Measurements from ENCODE around the gene CA4.
"Not testable (repeated sequence)": the region's sequence is repeated elsewhere in the genome, so short reads cannot be mapped to it uniquely, and the experiment has no call there.

The CA4 gene

GRCh38 chr17:60149691-60150582, at the start of gene CA4:
CA4 (plus strand) TSS chr17:60149973; CDS start chr17:60150035, 62 bp downstream.
- in situ Hi-C loops (cut with HindIII; ENCODE audit: low sequenced_read_pairs): loop anchor here (10.0 kb wide), 1 partner anchor 75 kb away; no protein-coding TSS in a partner anchor

DNA sequence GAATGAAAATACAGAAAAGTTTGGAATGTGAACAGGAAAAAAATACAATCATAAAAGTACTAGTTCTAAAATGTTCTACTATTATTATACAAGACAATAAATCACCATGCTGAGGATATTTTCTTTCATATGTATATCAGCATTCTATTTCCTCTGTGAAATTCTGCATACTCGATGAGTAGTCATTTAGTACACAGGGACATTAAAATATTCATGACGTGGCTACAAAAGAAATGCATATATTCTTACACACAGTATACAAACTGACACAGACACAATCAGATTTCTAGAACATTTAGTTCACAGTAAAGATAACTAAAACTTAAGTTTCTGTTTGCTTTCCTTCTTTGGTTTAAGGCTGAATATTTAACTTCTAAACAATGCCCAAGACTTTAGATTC, 49.2 kb upstream of the CA4 start:
- in situ Hi-C loops (cut with HindIII; ENCODE audit: low sequenced_read_pairs): not testable (repeated sequence)

GRCh38 chr17:60102015-60102631, 47.6 kb upstream of the CA4 start:
- in situ Hi-C loops (cut with HindIII; ENCODE audit: low sequenced_read_pairs): not testable (repeated sequence)

DNA sequence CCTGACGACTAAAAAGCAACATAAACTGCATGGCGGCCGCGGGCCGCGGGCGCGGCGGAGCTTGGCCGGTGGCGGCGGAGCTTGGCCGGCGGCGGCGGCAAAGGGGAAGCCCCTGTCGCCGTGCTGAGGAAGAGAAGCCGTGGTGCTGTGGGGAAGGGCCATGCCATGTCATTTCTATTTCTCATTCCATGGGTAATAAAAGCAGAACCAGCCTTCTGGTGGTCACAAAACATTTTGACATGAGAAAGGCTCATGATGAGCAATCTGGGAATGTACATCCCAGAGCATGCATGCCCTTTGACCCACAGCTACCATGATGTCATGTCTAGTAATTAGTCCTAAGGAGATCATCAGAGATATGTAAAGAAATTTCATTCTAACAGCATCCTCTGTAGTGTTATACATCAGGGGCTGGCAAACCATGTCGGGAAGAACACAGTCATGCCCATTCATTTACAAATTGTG, 47.1 kb upstream of the CA4 start:
- in situ Hi-C loops (cut with HindIII; ENCODE audit: low sequenced_read_pairs): no loop called here

DNA sequence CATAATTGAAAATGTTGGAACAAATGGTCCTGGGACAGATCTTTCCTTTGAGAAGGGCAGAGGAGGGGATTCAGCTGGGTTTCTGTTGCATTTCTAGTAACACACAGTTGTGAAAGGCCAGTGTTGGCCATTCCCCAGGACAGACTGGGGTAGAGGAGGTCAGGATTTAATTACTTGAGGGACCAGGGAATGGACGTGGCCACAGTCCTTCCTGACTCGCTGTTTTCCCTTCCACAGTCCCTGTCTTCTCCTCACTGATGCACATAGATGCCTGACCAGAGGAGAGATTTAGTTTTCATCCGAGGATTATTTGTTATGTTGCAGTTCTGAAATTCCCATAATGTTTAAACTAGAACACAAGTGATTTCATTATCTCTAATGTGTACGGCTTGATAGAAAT, 45.8 kb upstream of the CA4 start:
- in situ Hi-C loops (cut with HindIII; ENCODE audit: low sequenced_read_pairs): no loop called here

- in situ Hi-C loops (cut with HindIII; ENCODE audit: low sequenced_read_pairs): no loop called here
Observed at GRCh38 chr17:60106340-60107059, 43.3 kb upstream of the CA4 start.

DNA sequence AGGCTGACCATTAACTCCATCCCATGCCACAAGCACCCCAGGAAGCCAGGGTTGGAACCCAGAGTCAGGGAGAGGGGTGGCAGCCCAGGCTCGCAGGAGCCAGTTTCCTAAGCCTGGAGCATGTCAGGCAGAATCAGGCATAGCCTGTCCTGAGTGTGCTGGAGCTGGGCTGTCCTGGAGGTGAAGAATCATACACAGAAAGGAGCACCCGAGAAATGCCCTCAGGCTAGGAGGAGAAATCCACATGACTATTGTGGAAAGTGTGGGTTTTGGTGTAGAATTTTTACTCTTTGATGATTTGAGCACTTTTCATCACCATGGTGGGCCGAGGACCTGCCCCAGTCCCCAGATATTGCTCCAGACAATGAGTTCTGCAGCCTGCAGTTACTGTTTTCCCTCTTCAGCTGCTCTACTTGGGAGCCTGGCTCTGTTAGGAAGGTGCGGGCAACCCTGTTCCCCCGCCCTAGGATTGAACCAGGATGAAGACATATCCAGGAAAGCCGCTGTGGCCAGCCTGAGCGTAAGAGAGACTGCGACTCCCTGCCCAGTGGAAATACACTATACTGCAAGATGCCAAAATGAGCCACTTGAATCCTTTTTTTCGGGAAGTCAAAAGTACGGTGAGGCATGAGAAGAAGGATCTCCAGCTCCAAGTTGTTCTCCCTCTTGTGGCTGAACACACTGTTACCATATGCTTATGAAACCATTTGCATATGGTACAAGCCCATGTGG, 42.1 kb upstream of the CA4 start:
- in situ Hi-C loops (cut with HindIII; ENCODE audit: low sequenced_read_pairs): no loop called here

- in situ Hi-C loops (cut with HindIII; ENCODE audit: low sequenced_read_pairs): not testable (repeated sequence)
Observed at GRCh38 chr17:60108309-60108708, 41.5 kb upstream of the CA4 start.

DNA sequence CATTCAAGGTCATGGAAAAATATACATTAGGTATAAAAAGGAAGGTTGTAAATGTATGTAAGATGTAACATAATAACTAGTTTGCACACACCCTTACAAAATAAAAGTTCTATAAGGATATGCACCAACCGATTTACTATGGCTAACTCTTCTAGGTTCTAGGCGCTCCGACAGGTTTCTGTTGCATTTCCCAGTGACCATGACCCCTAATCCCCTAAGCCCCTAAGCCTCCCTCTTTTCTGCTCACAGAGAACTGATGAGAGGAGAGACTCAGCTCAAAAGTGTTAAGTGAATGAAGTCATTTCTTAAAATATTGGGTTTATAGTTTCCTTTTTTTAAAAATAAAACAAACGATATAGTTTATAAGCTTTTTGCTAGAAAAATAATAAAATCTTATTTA, 41.1 kb upstream of the CA4 start:
- in situ Hi-C loops (cut with HindIII; ENCODE audit: low sequenced_read_pairs): no loop called here

DNA sequence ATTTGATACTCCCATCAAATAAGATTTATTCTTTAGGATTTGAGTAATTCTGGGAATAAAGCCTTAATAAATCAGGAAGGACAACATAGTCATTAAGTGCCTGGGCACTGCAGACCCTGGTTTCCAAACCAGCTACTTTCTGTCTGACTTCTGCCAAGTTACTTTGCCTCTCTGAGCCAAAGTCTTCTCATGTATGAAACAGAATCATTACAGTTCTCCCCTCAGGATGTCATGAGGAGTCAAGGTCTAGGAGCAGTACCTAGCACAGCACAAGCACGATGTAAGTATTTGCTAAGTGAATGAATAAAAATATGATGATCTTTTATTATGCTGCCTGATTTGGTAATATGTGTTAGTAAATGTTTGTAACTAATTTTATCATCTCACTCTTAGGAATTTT, 40.6 kb upstream of the CA4 start:
- in situ Hi-C loops (cut with HindIII; ENCODE audit: low sequenced_read_pairs): no loop called here

- in situ Hi-C loops (cut with HindIII; ENCODE audit: low sequenced_read_pairs): no loop called here
Observed at GRCh38 chr17:60110586-60110985, 39.2 kb upstream of the CA4 start.

GRCh38 chr17:60111661-60112060, 38.1 kb upstream of the CA4 start:
- in situ Hi-C loops (cut with HindIII; ENCODE audit: low sequenced_read_pairs): not testable (repeated sequence)

- in situ Hi-C loops (cut with HindIII; ENCODE audit: low sequenced_read_pairs): not testable (repeated sequence)
Observed at GRCh38 chr17:60115364-60115763, 34.4 kb upstream of the CA4 start.

DNA sequence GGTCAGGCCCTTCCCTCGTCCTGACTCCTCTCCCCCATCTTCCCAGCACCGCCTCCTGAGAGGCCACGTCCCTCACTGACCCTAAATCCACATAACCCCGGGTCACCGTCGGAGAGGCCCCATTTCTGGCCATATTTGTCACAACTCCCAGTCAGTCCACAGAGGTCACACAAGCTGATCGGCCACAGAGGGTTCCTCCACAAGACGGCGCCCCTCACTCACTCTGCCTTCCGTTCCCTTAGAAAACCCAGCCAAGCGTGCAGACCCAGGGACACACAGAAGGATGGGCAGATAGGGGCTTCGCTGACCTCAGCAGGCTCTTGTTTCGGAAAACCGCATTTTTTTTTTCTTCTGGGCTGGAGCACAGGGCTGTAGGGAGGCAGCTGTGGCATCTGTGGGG, 33.6 kb upstream of the CA4 start:
- in situ Hi-C loops (cut with HindIII; ENCODE audit: low sequenced_read_pairs): not testable (repeated sequence)

DNA sequence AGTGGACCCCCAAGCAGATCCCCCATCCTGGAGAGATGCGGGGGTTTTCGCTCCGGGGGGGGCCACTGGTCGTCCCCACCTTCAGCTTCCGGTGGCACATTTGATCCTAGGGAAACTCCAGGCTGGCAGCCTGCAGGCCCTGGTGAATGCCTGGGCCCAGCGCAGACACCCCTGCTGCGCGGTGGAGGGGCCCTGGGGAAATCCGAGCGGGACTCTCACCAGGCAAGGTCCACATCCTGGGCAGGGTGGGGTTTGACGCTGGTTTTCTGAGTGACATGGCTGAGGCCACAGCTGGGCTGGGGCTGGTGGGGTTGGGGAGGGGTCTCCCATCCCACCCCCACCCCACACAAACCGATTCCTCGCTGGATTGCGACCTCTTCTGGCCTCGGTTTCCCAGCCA, 30.6 kb upstream of the CA4 start:
- in situ Hi-C loops (cut with HindIII; ENCODE audit: low sequenced_read_pairs): not testable (repeated sequence)

- in situ Hi-C loops (cut with HindIII; ENCODE audit: low sequenced_read_pairs): not testable (repeated sequence)
Observed at GRCh38 chr17:60119807-60120748, 29.7 kb upstream of the CA4 start.

DNA sequence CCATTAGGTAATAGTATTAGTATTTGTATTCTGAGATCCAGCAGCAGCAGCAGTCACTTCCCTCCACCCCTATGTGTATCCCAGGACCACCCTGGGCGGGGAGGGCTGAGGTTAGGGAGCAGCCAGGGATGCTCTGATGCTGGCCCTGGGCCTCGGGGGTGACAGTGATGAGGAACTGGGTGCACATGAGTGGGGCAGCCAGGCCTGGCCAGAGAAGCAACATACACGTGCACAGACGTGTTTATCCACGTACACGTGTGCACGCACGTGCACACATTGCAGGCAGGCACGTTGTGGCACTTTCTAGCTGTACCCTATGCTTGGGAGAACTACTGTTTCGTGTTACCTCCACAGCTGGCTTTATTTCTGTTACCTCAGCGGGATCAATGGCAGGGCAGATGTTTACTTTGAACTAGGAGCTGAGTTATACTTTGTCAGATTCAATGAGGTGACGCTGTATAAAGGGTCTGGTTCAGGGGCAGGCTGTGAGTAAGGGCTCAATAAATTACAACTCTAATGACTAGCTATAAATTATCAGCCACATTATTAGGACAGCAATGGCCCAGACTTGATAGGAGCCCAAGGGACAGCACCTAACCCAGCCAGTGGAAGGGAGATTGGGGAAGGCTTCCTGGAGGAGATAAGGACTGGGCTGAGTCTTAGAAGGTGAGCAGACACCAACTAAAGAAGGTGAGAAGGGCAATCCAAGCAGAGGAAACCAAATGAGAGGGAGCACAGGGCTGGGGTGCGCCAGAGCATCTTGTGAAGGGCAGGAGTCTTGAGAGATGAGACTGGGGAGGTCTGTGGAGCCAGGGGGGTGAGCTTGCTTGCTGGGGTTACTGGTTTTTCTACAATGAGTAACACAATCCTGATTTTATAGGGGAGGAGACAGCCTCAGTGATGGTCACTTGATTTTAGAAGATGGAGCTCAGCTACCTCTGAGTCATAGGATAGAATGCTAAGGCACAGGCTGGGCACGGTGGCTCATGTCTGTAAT, 22.4 kb upstream of the CA4 start:
- in situ Hi-C loops (cut with HindIII; ENCODE audit: low sequenced_read_pairs): no loop called here

DNA sequence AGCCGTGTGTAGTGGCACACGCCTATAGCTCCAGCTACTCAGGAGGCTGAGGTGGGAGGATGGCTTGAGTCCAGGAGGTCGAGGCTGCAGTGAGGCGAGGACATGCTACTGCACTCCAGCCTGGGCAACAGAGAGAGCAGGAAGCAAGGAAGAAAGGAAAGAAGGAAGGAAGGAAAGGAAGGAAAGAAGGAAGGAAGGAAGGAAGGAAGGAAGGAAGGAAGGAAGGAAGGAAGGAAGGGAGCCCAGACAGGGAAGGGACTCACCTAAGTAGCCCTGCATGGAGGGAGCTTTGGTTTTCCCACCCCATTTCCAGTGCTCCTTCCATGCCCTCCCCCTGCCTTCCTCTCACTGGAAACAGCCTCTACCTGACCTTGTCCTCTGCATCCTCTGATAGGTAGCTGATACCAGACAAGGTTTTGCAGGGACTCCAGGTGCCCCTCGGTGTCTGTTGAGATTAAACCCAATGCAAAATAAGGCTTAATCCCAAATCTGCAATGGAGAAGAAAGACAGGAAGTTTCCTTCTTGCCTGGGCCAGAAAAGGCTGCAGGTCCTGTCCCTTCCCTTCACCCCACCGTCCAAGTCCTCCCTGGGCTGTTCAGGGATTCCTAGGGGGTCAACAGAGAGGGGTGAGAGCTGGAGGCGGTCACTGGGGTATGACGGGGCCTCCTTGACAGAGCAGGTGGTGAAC, 21.5 kb upstream of the CA4 start:
- in situ Hi-C loops (cut with HindIII; ENCODE audit: low sequenced_read_pairs): no loop called here

Data from endothelial cell of hepatic sinusoid (primary cell).